Transverse colon (tissue), 4 donors: ENCODE measurements around the gene CLDN14.

Source experiments
- CTCF ChIP-seq, 5 experiments: fragments of 200-600 bp in 3 of 5; fragments of 450-650 bp in 2 of 5; sonication (generic) in 3 of 5; IDR thresholded peaks; 1 replicate in 2 of 5; 2 replicates in 3 of 5; pipeline ENCODE4 v1.5.1; 2016 to 2017; ENCODE audit warnings: antibody characterized with exemption in 5 of 5, inconsistent platforms in 3 of 5, mild to moderate bottlenecking in 2 of 5, moderate library complexity in 1 of 5
- POLR2A ChIP-seq: fragments of 450-650 bp; IDR thresholded peaks from one replicate; pipeline ENCODE4 v1.6.1; 2016; ENCODE audit warnings: antibody characterized with exemption, mild to moderate bottlenecking, moderate library complexity
- POLR2AphosphoS5 ChIP-seq, 3 donors: sonication (generic); formaldehyde crosslinking; IDR thresholded peaks; one replicate each; pipeline ENCODE4 v1.6.1; 2016; ENCODE audit warnings: antibody characterized with exemption in 3 of 3

DNA sequence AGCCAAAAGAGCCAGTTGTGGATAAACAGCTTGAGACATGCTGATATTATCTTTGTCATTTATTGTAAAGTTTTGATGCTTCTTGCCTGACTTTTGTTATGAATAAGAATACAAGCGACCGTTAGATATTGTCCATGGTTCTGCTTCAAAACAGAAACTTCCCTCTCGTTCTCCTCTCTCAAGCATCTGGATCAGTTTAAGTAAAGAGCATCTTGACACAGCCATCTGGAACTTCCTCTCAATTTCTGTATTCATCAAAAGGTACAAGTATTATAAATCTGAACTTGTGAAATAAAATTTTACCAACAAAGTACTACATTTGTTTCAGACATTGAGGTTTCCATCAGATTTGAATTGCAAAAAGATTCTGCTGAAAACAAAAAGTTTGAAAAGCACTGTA lies 36.4 kb upstream of the CLDN14 start:
- no peak for TF ChIP-seq POLR2AphosphoS5 (IDR thresholded peaks at IDR 0.05)
- TF ChIP-seq CTCF (IDR thresholded peaks at IDR 0.05), result no peak
- no peak for TF ChIP-seq POLR2A
